ENCODE data around the gene CPSF4.
A peak's percentile ranks its signal among the peaks of the same experiment; 100 is the strongest.

Gene CPSF4

DNA sequence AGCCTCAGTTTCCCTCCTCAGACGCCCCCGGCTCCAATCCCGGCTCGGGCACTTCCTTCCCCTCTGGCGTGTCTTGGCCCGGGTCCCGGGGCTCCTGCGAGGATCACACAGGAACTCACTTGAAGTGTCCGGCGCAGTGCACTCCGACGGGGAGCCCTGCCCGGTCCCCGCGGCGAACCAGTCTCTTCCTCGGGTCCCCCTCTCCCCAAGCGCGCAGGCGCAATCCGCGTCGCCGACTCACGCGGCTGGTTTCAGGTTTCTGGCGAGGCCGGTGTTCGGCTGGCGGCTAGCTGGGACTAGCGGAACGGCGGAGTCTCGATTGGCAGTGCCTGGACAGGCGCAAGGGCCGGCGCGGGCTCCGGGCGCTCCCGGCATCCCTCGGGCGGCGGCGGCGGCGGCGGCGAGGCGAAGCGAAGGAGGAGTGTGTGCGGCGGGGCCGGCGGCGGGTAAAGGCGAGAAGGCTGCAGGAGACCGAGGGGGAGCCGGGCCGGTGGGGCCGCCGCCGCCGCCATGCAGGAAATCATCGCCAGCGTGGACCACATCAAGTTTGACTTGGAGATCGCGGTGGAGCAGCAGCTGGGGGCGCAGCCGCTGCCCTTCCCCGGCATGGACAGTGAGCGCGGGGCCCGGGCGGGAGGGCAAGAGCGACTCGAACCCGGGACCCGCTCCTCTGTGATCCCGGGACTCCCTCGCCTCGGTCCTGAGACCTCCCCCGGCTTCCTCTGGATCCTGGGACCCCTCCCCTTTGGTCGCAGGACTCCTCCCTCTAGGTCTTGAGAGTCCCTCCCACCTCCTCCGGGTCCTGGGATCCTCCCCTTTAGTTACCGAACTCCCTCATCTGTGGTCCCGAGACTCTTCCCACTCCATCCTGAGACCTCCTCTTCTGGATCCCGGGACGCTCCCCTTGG, at the start of gene CPSF4, which contains the start of gene PTCD1:
Gene CPSF4 (plus strand): TSS at position 371 of the 908 bp plus-strand sequence. CDS start 140 bp downstream, at position 511.
Gene PTCD1 (minus strand): TSS at position 226 of the 908 bp plus-strand sequence. CDS start 3,556 bp downstream, outside the sequence.
- DNase-seq, result peak; percentile 95

DNA sequence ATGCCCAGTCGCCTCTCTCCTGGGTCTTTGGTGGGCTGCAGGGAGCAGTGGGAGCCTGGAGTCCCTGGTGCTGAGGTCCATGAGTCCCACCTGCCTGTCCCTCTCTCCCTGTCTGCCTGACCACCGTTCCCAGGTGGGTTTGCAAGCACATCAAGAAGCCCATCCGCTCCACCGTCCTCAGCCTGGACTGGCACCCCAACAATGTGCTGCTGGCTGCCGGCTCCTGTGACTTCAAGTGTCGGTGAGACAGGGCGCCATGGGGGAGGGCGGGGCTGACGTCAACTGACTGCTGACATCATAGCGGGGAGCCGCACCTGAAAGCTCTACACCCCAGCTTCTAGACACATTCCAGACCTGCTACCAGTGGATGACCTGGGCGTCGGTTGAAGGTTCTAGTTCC, 49.0 kb upstream of the CPSF4 start:
- DNase-seq, result no peak

DNA sequence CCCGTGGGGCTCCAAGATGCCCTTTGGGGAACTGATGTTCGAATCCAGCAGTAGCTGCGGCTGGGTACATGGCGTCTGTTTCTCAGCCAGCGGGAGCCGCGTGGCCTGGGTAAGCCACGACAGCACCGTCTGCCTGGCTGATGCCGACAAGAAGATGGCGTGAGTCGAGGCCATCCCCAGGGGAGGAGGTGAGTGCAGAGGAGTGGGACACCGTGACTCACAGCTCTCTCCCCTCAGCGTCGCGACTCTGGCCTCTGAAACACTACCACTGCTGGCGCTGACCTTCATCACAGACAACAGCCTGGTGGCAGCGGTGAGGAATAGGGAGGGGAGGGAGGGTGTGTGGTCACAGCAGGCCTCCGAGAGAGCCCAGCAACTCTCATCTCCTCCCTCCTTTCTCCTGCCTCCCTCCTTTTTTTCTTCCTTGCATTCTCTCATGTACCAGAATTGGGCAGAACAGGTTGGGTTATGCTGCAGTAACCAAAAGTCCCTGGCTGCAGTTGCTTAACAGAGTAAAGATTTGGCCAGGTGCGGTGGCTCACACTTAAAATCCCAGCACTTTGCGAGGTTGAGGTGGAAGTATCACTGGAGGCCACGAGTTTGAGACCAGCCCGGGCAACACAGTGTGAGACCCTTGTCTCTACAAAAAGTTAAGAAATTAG, 47.7 kb upstream of the CPSF4 start:
- no peak for DNase-seq

DNA sequence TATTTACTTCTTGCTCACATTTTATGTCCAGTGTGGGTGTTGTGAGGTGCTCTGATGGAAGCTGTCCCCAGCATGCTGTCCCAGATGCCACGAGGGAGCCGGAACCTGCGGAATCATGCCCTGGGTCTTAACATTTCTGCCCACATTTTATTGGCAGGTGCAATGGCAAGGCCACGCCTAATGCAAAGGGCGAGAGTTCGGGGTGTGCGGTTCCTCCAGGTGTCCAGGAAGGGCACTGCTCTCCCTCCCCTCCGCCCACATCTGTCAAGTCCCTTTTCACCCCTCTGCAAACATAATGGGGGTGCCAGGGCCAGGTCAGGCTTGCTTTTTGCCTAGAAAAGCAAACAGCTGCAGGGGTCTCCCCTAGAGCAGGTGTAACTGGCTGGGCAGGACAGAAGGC, 46.7 kb upstream of the CPSF4 start:
- no peak for DNase-seq

DNA sequence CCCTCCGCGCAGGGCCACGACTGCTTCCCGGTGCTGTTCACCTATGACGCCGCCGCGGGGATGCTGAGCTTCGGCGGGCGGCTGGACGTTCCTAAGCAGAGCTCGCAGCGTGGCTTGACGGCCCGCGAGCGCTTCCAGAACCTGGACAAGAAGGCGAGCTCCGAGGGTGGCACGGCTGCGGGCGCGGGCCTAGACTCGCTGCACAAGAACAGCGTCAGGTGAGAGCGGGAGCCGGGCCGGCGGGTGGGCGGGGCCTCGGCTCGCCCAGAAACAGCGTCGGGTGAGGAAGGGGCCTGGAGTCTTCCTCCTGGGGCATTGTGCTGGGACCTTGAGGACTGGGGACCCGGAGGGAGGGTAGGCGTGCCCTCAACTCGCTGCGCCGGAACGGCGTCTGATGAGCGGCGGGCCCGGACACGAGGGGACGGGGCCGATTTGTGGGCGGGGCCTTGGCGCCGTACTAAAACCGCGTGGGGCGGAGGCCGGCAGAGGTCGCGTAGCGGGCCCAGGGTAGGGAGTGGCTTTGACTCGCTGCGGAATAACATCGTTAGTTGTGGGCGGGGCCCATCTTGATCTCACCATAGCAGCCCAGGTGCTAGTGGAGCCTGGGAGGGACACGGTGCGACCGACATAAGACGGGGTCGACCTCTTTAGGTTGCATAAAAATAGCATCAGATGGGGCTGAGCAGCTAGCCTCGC, 45.9 kb upstream of the CPSF4 start:
- DNase-seq, result peak; percentile 41

DNA sequence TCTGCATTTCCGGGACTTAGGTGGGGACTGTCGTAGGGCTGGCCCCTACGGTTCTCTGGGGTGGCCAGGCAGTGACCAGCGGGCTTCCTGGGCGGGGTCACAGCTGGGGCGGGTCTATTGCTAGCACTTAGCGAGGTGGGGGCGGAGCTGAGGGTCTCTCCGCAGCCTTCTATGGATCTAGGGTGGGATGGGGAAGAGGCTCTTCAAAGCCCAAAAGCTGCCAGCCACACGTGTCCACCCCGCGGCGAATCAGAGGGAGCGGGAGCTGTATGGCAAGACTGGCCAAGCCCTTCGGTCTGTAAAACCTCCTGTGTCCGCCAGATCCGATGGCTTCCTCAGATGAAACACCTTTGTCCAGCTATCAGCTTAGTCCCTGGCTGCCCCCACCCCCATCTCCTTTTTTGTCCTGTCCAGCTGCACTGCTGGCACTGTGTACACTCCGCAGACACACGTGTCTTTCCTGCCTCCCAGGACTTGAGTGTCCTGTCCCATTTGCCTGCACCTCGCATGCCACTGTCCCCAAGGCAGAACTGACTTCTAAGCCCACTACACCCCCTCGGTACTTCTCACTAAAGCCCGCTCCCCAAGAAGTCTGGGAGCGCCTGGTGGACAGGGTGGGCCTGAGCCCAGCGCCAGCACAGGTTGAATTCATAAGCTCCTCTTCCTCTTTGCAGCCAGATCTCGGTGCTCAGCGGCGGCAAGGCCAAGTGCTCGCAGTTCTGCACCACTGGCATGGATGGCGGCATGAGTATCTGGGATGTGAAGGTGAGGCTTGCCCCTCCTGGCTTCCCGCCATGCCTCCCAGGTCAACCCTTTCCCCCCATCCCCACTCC, 45.2 kb upstream of the CPSF4 start:
- no peak for DNase-seq

DNA sequence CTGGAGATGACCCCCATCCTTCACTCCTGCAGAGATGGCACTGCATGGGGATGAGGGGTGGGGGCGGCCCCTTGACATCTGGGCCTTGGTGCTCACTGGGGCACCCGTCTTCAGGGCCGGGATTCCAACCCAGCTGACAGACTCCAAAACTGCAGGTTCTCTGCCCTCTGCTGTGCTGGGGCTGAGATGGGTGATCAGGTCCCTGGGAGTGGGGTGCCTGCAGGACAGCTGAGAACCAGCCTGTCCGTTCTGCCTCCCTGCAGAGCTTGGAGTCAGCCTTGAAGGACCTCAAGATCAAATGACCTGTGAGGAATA, 44.6 kb upstream of the CPSF4 start:
- DNase-seq, result no peak

DNA sequence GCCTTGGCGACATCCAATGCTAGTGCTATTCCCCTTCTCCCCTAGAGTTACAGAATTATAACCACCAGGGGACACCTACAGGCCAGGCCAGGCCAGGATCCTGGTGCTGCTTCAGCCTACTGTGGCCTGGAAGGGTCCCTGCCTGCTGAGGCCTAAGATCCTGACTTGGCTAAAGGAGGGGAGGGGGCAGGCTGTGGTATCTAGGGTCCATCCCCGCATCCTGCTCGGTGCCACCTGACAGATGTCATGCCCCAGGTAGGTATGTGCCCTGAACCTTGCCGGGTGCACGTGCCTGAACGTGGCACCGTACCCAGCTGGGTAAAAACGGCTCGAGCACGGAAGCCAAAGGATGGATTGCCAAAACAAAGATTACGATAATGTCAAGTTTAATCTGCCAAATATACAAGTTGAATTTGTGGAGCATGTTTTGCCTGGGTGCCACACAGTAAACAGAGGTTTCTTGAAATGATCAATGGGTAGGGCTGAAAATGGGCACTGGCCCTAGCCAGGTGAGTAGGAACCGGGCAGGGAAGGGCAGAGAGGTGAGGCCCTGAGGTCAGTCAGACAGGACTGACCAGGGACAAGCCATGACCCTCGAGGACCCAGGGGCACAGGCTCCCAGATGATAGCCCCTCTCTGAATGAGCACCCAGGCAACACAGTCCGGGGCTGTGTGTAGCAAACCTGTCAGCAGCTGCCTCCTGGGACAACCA, 43.0 kb upstream of the CPSF4 start:
- DNase-seq, result no peak

DNA sequence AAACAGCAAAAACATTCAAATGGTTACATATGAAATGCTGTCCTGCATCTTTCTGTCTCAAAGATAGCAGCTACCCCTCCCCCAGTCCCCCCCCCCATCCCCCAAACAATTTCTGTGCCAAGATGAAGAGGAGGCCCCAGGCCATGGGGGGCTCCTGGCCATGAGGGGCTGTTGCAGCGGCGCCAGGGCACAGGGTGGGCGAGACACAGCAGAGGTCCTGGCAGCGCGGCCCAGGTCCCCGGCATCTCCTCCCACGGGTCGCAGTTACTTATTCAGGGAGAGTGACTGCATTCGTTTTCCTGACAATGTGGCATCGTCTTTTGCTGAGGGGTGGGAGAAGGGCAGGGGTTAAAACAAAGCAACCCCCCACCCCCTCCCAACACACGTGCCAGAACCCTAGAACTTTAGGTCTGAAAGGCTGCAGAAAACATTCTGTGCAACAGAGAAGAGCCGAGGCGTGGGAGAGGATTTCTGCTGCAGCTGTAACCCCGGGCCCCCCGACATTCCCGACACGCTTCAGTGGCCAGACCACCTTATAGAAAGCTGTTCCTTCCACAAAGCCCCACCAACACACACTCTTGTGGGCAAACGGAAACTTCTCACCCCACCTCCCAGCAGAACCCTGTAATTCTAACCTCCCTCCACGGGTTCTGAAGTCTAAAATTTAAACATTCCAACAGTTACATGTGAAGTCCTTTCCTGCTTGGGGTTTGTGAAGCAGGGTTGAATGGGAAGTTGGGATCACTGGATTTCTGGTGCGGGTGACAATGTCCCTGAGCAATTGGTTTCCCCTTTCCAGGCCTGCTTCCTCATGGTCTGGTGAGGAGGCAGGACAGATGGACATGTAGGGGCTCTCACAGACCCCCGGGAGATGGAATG, 42.1 kb upstream of the CPSF4 start:
- no peak for DNase-seq

DNA sequence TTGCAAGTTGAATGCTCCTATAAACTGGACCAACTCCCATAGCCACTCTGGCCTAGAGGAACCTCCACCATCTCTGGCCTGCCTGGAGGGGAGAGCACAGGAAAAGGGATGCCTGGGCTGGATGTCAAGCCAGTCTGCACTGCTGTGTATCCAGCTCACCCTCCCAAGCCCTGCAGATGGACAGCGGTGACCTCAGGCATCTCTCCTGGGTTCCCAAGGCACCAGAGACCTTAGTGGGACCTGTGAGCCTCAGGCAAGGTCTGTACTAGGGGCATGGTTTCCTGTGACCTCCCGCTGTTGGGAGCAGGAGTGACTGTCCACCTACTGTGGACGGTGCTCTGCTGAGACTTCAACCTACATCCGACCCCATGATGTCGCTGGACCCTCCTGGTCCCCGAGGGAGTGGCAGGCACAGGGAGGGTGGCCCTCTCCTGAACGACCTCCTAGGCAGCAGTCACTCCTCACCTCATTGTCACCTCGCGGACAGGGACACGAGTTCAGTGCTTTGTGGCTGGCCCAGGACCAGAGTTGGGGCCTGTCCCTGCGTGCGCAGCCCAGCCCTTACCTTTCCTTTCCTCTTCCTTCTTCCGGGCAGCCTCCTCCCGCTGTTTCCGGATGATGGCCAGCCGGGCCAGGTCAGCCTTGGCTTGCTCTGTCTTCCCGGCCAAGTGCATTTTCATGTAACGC, 41.3 kb upstream of the CPSF4 start:
- DNase-seq, result no peak

DNA sequence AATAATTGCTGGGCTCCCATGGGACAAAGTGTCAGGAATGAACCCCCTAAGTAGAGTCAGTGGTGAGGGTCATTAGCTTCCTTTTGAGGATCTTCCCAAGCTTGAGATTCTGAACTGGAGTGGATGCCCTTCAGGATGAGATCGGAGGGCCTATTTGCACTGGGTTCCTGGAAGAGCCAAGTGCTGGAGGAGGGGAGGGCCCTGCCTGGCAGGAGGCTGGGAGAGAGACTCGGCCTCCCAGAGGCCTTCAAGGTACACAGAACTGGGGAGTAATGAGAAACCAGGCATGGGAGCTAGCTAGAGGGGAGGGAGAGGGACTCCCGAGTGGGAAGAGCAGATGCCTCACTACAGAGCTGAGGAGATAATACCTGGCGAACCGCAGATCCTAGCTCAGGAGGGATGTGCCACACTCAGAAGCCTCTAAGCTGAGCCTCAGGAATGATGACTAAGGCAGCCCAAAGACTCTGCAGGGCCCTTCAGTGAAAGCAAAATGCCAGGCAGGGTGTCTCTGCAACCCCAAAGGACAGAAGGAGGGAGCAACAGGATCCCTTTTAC, 39.8 kb upstream of the CPSF4 start:
- no peak for DNase-seq

DNA sequence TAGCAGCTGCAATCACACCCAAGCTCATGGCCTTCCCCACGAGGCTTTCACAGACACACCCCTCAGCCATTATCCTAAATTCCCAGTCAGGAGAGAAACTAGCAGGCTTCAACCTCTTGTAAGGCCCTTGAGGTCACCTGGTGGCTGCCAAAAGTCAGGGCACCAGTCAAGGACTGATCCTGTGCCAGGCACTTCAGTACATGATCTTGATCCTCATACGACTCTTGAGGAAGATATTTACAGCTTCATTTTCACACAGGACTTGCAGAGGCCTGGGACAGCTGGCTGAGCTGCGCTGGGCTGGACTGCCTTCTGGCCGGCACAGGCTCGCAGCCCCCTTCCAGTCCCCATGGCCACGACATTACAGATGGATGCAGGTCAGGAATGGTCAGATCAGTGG, 39.1 kb upstream of the CPSF4 start:
- no peak for DNase-seq

DNA sequence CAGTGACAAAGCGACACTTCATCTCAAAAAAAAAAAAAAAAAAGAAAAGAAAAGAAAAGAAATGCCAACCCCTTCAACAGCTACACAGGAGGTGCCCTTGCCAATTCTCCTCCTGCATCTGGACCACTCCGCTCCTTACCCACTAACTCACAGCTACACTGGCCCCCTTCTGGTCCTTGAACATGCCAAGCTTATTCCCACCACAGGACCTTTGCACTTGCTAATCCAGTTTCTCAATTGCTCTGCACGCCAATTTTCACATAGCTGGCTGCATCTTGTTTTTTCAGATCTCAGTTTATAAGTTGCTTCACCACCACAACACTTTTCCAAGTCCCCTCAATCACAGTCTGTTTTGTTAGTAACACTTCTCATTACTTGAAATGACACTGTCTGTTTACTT, 35.9 kb upstream of the CPSF4 start:
- DNase-seq, result no peak

DNA sequence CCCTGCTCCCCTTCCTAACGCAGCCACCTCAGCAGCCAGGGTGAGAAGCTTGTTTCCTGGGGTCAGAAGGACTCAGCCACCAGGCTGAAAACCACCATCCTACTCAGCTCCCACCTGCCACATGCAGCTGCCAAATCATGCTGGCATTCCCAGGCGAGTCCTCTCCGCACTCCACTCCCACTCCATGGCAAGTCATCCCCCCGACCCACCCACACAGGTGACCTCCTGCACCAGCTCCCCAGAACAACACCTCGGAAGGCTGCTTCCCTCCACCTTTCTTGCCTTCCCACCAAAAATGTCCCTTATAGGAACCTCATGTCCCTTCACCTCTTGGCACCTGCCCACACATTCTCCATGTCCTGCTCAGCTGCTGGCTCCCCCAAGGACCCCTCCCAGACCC, 35.0 kb upstream of the CPSF4 start:
- no peak for DNase-seq

DNA sequence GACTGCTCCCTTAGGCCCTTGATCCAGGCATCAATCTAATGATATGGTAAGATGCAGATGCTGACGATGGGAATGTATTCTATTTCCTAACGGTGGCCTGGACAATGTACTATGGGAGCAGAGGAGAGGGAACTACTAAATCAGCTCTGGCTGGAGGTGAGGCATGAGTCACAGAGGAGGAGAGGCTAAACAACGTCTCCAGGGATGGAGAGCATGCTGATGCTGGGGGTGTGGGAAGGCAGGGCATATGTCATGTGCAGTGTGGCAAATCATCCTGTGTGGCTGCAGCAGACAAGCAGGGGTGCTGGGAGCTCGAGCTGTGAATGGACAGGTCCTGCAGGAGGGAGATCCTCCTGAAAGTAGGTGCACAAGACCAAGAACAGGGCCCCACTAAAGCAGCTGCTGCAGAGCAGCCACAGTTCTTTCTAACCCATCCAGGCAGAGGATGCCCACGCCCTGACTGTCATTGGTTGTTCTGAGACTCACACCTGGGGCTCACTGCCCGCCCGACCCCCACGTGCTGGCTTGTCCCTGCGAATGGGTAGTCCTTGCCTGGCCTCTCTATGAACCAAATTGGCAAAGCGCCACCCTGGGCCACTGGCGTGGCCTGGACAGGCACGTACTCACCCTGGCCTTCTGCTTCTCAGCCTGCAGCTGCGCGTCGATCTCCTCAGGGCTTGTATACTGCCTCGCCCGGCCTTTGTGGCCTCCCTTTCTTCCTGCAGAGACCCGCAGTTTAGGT, 34.3 kb upstream of the CPSF4 start:
- DNase-seq, result peak; percentile 18

DNA sequence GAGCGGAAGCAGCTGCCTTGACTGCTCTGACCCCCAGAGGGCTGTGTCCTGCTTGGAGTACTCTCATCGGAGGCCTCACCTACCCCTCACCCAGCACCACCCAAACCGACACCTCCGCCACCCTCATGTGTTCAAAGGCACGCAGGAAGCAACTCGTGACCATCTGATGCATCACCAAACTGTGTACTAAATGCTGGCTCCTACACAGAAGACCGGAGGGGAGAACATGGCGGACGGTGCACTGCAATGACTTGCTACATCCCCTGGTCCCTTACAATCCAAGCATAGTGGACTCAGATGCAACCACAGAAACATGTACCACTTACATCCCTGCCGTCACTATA, 33.8 kb upstream of the CPSF4 start:
- no peak for DNase-seq

DNA sequence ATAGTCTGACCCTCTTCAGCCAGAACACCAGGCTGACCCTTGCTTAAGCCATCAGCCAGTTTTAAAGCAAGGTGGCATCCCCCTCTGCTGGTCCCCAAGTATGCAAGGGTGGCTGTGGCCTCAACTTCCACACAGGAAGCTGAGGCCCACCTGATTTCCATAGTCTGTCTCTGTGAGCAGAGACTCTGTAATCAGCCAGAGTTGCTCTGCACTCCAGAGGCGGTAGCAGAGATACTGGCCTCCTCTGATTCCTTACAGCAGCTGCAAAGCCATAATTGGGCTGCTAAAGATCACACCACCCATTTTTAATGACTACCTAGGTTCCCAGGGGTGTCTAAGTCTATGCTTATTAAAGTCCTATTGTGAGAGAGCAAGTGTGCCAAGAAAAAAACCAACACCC, 32.2 kb upstream of the CPSF4 start:
- no peak for DNase-seq

DNA sequence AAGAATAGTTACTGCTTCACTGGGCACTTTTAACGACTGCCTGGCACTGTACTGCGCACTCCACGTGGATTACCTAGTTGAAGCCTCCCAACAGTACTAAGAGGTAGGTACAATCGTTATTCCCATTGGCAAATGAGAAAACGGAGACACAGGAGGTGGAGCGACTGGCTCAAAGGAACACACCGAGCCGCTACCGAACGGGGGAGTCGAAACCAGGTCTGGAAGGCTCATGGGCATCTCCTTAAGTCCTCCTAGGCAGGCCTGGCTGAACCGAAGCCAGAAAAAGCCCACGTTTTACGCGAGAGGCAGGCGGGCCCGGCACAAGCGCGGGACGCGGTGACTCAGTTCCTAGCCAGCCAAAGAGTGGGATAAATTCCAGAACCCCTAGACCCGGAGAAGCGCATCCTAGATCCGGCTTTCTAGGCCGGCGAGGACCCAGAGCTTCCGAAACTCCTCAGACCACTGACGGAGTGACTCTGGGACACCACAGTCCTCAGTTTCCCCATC, 30.8 kb upstream of the CPSF4 start:
- peak; percentile 83 for DNase-seq
